ENCODE results near the gene ST3GAL3. TPM values are rescaled to one million over a fixed set of nuclear protein-coding genes. Genes with fewer than 3 reads are reported as not detected.

Gene ST3GAL3
- total RNA-seq, 4 donors from 2014 or later, result 4.4 to 19.0 (median 6.1) TPM

GRCh38 chr1:43757343-43758053 is 50.2 kb downstream of the ST3GAL3 start:
- no peaks in the 10 kb centered on the region for H3K27me3 ChIP-seq
- no peak overlapping the region for H3K4me3 ChIP-seq
- TF ChIP-seq CTCF (IDR thresholded peaks at IDR 0.05) (no peak), POLR2A (IDR thresholded peaks at IDR 0.05) (no peak)
- H3K9me3 ChIP-seq, result no peaks in the 10 kb centered on the region
- H3K4me1 ChIP-seq, result no peaks in the 10 kb centered on the region
- H3K27ac ChIP-seq, result no peak overlapping the region
- no peak for DNase-seq
- H3K36me3 ChIP-seq, result no peaks in the 10 kb centered on the region

DNA sequence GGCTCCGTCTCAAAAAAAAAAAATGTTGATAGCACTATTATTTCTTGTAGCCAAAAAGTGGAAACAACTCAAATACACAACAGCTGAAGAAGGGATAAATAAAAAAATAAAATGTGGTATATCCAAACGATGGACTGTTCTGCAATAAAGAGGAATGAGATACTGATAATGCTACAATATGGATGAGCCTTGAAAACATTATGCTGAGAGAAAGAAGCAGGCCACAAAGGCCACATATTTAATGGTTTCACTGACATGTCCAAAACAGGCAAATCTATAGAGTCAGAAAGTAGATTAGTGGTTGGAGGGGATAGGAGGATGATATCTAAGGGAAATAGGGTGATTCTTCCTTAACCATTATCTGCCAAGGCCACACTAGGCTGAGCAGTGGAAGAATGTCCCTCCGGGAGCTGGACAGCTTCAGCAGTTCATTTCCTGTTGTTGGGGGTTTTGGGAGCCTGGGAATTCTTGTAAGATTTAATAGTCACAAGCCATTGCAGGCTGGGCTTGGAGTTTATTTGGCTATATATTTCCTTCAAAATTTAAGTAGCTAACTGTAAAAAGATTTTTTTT is 53.5 kb downstream of the ST3GAL3 start:
- Histone ChIP-seq H3K36me3 (no peaks in the 10 kb centered on the region), H3K27ac (no peak overlapping the region), H3K9me3 (no peaks in the 10 kb centered on the region), H3K4me1 (no peaks in the 10 kb centered on the region), H3K4me3 (no peak overlapping the region), H3K27me3 (no peaks in the 10 kb centered on the region)
- DNase-seq, result no peak
- no peak for TF ChIP-seq CTCF (IDR thresholded peaks at IDR 0.05)
- no peak for TF ChIP-seq POLR2A (IDR thresholded peaks at IDR 0.05)

DNA sequence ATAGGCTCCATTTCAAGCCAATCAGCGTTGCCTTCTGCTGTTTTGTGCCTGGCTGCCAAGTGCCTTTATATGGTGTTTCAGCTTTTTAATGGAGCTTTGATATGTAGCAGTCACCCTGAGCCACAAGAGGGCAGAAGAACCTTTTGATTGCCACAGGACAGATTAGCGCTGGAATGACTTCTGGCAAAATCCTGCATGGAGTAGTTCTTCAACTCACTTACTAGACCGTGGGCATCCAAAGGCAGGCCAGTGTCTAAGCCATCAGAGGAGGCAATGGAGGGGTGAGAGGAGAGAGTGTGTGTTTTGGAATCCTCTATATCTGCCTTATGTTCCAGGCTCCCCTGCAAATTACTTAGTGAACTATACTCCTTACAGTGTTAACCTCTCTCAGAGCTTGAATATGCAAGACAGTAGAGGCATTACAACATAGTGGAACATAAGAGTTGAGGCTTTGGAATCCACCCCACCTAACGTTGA is 56.2 kb downstream of the ST3GAL3 start:
- H3K9me3 ChIP-seq, result no peaks in the 10 kb centered on the region
- H3K4me1 ChIP-seq, result no peaks in the 10 kb centered on the region
- H3K36me3 ChIP-seq, result no peaks in the 10 kb centered on the region
- no peak overlapping the region for H3K27ac ChIP-seq
- peak in 2 of 3 donors; percentile 50 to 86 for DNase-seq
- H3K4me3 ChIP-seq, result no peak overlapping the region
- no peaks in the 10 kb centered on the region for H3K27me3 ChIP-seq
- TF ChIP-seq CTCF (IDR thresholded peaks at IDR 0.05) (peak; percentile 47 to 97 (median 86)), POLR2A (IDR thresholded peaks at IDR 0.05) (no peak)

- Histone ChIP-seq H3K27ac (no peak overlapping the region), H3K27me3 (no peaks in the 10 kb centered on the region), H3K4me3 (no peak overlapping the region), H3K9me3 (no peaks in the 10 kb centered on the region), H3K36me3 (no peaks in the 10 kb centered on the region), H3K4me1 (no peaks in the 10 kb centered on the region)
- TF ChIP-seq CTCF (IDR thresholded peaks at IDR 0.05) (no peak), POLR2A (IDR thresholded peaks at IDR 0.05) (no peak)
- DNase-seq, result no peak
These were observed 57.2 kb downstream of the ST3GAL3 start for GRCh38 chr1:43764581-43764980.

GRCh38 chr1:43766086-43766784 is 58.9 kb downstream of the ST3GAL3 start:
- no peaks in the 10 kb centered on the region for H3K27me3 ChIP-seq
- no peak for TF ChIP-seq CTCF (IDR thresholded peaks at IDR 0.05)
- no peak for TF ChIP-seq POLR2A (IDR thresholded peaks at IDR 0.05)
- no peak for DNase-seq
- H3K36me3 ChIP-seq, result no peaks in the 10 kb centered on the region
- no peak overlapping the region for H3K27ac ChIP-seq
- no peak overlapping the region for H3K4me3 ChIP-seq
- H3K4me1 ChIP-seq, result no peaks in the 10 kb centered on the region
- H3K9me3 ChIP-seq, result no peaks in the 10 kb centered on the region

All from Peyer's patch (tissue), 4 donors.